GM19099 (cell line): ENCODE data around the gene ARHGAP28.

Experiments
- POLR2A ChIP-seq: IDR thresholded peaks from 3 replicates; pipeline ENCODE4 v1.6.1; 2011; ENCODE audit warnings: low read depth; ENCODE audit not compliant: insufficient read length; ENCODE audit errors: extremely low read depth

Gene ARHGAP28

DNA sequence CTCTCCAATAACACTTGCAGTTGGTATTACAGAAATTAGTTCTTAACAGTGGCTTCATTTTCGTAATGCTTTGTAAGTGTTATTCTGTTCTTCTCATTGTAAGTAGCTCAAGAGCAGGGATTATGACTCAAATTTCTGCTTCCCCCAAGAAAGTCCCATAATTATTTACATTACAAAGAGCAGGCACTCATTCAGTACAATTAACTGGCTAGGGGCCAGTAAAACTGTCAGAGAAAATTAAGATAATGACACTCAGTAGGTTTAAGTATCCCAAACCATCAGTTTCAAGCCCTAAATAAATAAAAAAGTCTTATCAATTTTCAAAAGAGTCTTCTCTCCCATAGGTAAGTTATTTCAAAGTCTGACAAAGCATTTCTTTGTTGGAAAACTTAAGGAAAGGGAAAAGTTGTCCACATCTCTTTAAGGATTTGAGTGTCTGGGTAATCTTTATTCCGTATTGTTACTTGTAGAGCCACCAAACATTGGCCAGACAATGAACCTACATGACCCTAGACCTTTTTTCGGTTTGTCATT lies 137.1 kb downstream of the ARHGAP28 start:
- TF ChIP-seq POLR2A, result no peak

GRCh38 chr18:6868033-6868432 lies 138.5 kb downstream of the ARHGAP28 start:
- TF ChIP-seq POLR2A, result no peak

GRCh38 chr18:6871566-6871965 lies 142.1 kb downstream of the ARHGAP28 start:
- no peak for TF ChIP-seq POLR2A

DNA sequence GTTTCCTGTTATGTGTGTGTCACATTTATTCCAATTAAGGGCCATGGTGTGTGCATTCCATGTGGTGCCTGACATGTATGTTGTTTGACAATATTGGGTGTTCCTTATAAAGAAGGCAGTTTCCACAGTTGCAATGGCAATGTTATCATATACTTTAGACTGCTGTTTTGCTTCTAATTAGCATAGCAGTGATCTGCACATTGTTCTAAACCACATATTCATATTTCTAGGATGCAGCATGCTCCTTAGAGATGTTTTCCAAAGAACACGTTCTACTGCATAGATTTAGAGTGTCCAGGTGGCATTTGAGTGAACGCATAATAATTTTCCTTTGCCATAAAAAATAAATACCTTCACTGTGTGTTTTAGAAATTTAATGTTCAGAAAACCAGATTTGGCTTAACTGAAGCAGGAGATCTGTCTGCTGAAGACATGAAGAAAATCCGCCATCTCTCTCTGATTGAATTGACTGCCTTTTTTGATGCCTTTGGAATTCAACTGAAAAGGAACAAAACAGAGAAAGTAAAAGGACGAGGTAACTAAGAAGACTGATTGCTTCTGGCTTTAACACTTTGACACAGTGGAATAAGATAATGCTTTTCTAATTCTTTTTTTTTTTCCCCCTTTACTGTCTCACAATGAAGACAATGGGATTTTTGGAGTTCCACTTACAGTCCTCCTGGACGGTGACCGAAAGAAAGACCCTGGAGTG lies 143.7 kb downstream of the ARHGAP28 start:
- no peak for TF ChIP-seq POLR2A

- no peak for TF ChIP-seq POLR2A
These were observed 144.8 kb downstream of the ARHGAP28 start for GRCh38 chr18:6874315-6874714.

GRCh38 chr18:6875749-6876148 lies 146.2 kb downstream of the ARHGAP28 start:
- TF ChIP-seq POLR2A, result no peak

DNA sequence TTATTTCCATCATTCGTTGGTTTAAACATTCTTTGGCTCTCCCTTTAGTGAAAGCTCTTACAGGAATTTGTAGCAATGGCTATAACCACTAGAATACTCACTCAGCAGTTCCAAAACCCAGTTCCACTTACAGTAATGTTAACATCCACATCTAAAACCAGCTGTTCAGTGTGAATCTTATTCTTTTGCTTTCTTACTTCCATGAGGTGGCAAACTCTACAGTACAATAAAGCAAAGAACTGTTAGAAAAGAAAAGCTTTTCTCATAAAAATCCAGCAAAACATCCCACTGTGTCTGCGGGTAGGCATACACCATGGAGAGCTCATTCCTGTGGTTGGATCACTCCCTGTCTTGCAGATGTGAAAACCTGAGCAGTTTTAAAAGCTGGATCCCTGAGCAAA lies 147.1 kb downstream of the ARHGAP28 start:
- no peak for TF ChIP-seq POLR2A

GRCh38 chr18:6877288-6877687 lies 147.8 kb downstream of the ARHGAP28 start:
- no peak for TF ChIP-seq POLR2A

DNA sequence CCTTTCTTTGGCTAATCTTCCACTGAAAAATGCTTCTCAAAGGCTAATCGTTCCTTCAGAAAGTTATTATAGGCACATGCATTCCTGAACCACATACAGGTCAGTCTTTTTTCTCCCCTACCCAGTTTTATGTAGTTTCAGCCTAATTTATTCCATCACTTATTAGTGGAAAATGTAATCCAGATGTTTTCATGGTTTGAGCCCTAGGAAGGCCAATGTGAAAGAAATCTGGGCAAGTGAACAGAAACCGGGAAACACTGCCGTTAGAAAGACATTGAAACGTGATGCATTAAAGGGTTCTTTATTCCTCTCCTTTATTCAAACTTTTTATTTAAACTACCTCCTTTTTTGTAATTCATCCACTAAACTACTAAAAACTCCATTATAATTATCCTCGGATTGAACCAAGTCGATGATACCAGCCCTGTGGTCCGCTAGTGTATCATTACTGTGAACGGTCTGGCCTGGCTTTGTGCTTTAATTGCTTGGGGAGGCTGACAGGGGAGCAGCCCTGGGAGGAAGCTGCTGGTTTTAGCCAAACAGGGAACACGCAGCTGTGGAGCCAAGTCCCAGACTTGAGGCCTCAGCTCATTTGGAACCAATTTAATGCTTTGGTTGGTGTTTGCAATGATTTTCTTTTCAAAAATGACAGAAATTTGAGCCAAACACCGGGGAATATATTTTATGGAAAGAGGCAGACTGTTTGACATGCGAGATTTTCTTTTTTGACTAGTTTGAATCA lies 149.2 kb downstream of the ARHGAP28 start:
- no peak for TF ChIP-seq POLR2A

DNA sequence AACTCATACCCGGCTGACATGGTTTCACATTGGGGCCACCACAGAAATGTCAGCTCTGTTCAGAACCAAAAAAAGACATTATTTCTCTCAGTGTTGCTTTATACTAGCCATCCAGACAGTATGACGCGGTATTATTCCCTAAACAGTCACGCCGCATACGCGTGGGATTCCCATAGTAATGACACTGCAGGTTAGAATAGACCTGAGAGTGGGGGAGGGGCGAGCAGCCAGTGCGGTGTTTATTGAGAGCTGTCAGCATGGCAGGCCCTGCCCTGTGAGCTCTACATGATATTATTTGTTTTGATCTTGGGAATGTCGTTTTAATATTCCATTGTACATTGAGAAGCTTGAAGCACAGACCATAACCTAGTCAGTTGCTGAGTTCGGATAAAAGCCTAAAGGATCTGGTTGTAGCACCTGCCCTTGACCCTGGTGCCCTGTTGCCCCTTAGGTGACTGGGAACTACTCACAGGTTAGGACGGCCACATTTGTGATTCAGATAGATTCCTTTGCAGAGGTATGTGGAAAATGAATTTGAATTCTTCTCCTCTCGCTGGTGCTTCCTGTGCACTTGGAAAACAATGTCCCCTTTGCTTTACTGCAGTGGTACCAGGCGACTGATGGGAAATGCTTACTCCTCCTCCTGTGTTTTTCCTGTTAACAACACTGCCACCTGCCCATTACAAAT lies 150.1 kb downstream of the ARHGAP28 start:
- no peak for TF ChIP-seq POLR2A

- TF ChIP-seq POLR2A, result no peak
These were observed 151.7 kb downstream of the ARHGAP28 start for GRCh38 chr18:6881034-6881820.

DNA sequence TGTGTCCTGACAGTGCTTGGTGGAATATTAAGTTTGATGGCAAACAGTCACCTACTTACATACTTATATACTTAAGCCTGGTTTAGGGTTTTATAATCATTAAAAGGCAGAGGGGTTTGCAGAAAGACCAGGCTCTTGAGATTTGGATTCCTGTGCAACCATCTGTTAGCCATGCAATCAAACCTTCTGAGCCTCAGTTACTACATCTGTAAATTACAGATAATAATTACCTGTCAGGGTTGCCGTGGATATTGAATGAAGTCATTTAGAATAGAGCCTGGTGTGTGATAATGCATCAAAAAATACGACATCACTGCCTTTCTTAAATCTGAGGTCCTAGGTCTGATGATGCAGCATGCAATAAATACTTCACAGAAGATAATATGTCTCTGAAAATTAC lies 152.9 kb downstream of the ARHGAP28 start:
- TF ChIP-seq POLR2A, result no peak

DNA sequence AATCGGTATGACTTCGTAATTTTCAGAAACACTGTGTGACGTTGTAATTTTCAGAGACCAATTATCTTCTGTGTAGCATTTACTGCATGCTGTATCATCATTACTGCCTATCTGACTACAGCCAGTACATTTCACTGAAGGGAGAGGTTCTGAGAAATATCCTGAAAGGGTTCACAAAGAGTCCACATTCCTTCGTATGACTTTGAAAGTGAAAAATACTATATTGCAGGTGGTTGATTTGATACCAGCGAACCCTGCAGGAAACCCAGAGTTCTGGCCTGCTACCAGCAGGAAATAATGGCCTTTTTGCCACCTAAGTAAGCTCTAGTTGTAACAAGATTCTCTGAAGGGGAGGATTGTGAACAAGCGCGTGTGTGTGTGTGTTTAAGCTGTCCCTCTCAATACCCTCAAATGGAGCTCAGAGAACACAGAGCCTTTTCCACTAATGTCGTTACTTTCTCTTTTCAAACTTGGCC lies 155.5 kb downstream of the ARHGAP28 start:
- no peak for TF ChIP-seq POLR2A

GRCh38 chr18:6885992-6886796 lies 156.7 kb downstream of the ARHGAP28 start:
- no peak for TF ChIP-seq POLR2A
